Naive thymus-derived CD8-positive, alpha-beta T cell (primary cell): ENCODE measurements around the gene ABHD12. TPM values are rescaled to one million over a fixed set of nuclear protein-coding genes. Genes with fewer than 3 reads are reported as not detected.

Experiments
- ATAC-seq, 2 donors: fragments of 150-1000 bp; cut with Tn5 transposase in 1 of 2; sonication (Bioruptor Pico), chemical (Tn5 transposase) in 1 of 2; 1 replicate in 1 of 2; 2 replicates in 1 of 2; pipeline ENCODE4 v1.10.0; 2021; ENCODE audit warnings: mild to moderate bottlenecking in 2 of 2, moderate library complexity in 2 of 2
- POLR2A ChIA-PET: fragments of 350-600 bp; sonication (Branson Sonifier 250); formaldehyde crosslinking; loops from one replicate; lab custom pipeline; 2021; ENCODE audit warnings: antibody characterized with exemption; lab: Charles Lee
- DNase-seq, 10 donors: peaks; one replicate each; pipeline versions ENCODE4 v3.0.0 to v3.0.0-alpha.2; 2020 to 2022
- H3K27ac Mint-ChIP-seq, 10 donors: one replicate each; pipeline ENCODE4 v1.8.0; 2020 to 2022; ENCODE audit warnings: mild to moderate bottlenecking in 10 of 10, mixed read lengths in 10 of 10, moderate library complexity in 4 of 10, inconsistent platforms in 1 of 10
- H3K27me3 Mint-ChIP-seq, 5 donors: one replicate each; pipeline ENCODE4 v1.8.0; 2021 to 2022; ENCODE audit warnings: mixed read lengths in 5 of 5
- H3K36me3 Mint-ChIP-seq, 3 donors: one replicate each; pipeline ENCODE4 v1.8.0; 2020 to 2022; ENCODE audit warnings: mixed read lengths in 3 of 3, mild to moderate bottlenecking in 2 of 3, inconsistent platforms in 1 of 3
- H3K4me1 Mint-ChIP-seq, 4 donors: one replicate each; pipeline ENCODE4 v1.8.0; 2021 to 2022; ENCODE audit warnings: mixed read lengths in 4 of 4
- H3K4me3 Mint-ChIP-seq, 10 donors: one replicate each; pipeline ENCODE4 v1.8.0; 2020 to 2022; ENCODE audit warnings: mild to moderate bottlenecking in 10 of 10, mixed read lengths in 10 of 10, moderate library complexity in 6 of 10, inconsistent platforms in 1 of 10
- H3K9me3 Mint-ChIP-seq, 9 donors: one replicate each; pipeline ENCODE4 v1.8.0; 2020 to 2022; ENCODE audit warnings: mixed read lengths in 9 of 9, mild to moderate bottlenecking in 3 of 9, inconsistent platforms in 1 of 9, moderate library complexity in 1 of 9
- polyA plus RNA-seq, 3 donors: library from polyadenylated mRNA; unstranded; fragments of 300-500 nt; fragmentation: Illumina TruSeq; gene quantifications; one replicate each; pipeline ENCODE4 v1.2.3, GENCODE V29; 2021
- total RNA-seq, 8 experiments: library from RNA in 2 of 8; stranded (reverse) in 2 of 8; gene quantifications; one replicate each; pipeline ENCODE4 v1.2.3 and lab custom pipeline; 2021 to 2026

The ABHD12 gene
- total and polyA plus RNA-seq, 5 experiments from 2014 or later, result 20.8 to 28.9 (median 24.6) TPM

- Mint-ChIP-seq H3K27ac (peak overlapping the region in 2 of 10 donors; percentile 35 to 56), H3K27me3 (no peaks in the 10 kb centered on the region), H3K4me3 (peak overlapping the region in 1 of 10 donors; percentile 37), H3K9me3 (peaks cover 0 to 5% (median 0%) of the 10 kb centered on the region in 9 donors), H3K4me1 (peaks cover 16 to 37% (median 32%) of the 10 kb centered on the region in 4 donors), H3K36me3 (peaks cover 0 to 9% (median 0%) of the 10 kb centered on the region in 3 donors)
- POLR2A ChIA-PET, result no interaction called here
- no peak for ATAC-seq
- DNase-seq, result no peak
Observed at GRCh38 chr20:25360631-25361286, 29.9 kb downstream of the ABHD12 start.

DNA sequence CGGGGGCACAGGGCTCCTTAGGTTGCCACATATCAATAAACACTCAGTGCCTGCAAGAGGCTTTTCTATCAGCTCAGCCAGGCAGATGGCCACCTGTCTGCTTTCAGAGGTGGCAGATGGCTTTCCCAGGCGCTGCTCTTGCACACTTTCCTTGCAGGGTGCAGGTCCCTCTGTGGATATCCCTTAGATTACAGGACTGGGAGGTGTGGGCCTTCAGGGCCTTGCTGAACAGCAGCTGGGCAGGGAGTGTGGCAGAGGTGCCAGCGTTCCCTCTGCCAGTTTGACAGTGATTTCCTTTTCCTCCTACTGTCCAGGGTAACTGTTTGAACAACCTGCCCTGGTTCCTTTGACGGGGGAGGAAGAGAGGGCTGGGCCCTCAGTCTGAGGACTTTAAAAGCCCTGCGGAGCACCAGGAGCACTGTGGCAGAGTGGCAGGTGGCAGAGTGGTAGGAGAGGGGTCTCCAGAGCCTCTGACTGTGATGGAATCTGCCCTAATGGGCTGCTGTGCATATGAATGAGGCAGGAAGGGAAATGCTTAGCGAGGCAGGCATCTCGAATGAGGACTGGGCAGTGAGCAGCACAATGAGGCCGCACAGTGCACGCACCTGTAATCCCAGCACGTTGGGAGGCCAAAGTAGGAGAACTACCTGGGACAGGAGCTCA, 34.2 kb downstream of the ABHD12 start:
- Mint-ChIP-seq H3K4me1 (peaks cover 21 to 55% (median 52%) of the 10 kb centered on the region in 4 donors), H3K4me3 (no peak overlapping the region), H3K27ac (peak overlapping the region in 4 of 10 donors; percentile 12 to 84 (median 40)), H3K9me3 (peaks cover 0 to 5% (median 0%) of the 10 kb centered on the region in 9 donors), H3K27me3 (no peaks in the 10 kb centered on the region), H3K36me3 (peaks cover 0 to 4% (median 0%) of the 10 kb centered on the region in 3 donors)
- POLR2A ChIA-PET, result no interaction called here
- DNase-seq, result no peak
- no peak for ATAC-seq

GRCh38 chr20:25355866-25356265, 34.8 kb downstream of the ABHD12 start:
- DNase-seq (no peak), ATAC-seq (no peak)
- Mint-ChIP-seq H3K4me1 (peaks cover 24 to 56% (median 48%) of the 10 kb centered on the region in 4 donors), H3K4me3 (no peak overlapping the region), H3K27ac (peak overlapping the region in 4 of 10 donors; percentile 1 to 84 (median 28)), H3K9me3 (peaks cover 0 to 6% (median 0%) of the 10 kb centered on the region in 9 donors), H3K27me3 (no peaks in the 10 kb centered on the region), H3K36me3 (peaks cover 0 to 4% (median 0%) of the 10 kb centered on the region in 3 donors)
- POLR2A ChIA-PET, result no interaction called here

GRCh38 chr20:25355011-25355595, 35.5 kb downstream of the ABHD12 start:
- ATAC-seq, result no peak
- POLR2A ChIA-PET, result no interaction called here
- Mint-ChIP-seq H3K36me3 (peaks cover 0 to 4% (median 0%) of the 10 kb centered on the region in 3 donors), H3K27ac (peak overlapping the region in 6 of 10 donors; percentile 8 to 80 (median 47)), H3K4me1 (peaks cover 24 to 60% (median 47%) of the 10 kb centered on the region in 4 donors), H3K27me3 (no peaks in the 10 kb centered on the region), H3K9me3 (peaks cover 0 to 12% (median 0%) of the 10 kb centered on the region in 9 donors), H3K4me3 (no peak overlapping the region)
- no peak for DNase-seq

DNA sequence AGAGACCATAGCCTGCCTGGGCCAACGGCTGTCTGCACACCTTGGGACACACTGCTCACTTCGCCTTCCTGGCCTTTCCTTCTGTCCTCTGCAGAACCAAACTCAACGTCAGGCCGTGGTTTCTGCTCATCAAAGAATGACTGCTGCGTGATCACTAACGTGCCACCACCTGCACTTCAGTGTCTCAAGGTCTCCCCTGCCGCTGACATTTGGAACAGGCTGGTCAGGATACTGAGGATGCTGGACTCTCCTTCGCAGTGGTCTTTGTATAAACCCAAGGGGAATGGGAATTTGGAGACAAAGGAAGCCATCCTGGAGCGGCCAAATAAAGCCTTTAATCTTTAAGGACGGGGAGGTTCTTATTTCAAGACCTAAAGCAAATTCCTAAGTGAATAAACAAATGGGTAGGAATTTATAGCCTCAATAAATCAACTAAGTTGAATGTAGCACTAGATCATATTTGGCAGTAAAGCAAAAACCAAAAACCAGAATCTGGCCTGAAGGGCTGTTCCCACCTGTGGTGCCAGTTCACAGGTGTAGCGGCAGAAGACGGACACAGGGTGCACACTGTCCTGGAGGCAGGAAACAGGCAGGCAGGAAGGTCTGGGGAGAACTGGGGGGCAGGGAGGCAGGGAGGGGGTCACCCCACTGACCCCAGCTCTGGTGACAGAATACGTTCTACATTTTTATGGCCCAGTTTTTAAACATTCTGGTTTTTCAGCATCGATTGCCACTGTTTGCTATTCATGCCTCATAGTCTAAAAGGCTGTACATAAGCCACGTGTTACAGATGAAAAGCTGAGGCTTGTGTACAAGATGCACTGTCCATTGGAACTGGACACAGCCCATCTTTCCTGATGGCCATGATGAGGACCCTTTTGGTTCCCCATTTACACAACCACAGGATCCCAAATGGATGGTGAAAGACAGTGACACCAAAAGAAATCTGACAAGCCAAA, 36.6 kb downstream of the ABHD12 start:
- Mint-ChIP-seq H3K4me1 (peaks cover 24 to 60% (median 47%) of the 10 kb centered on the region in 4 donors), H3K27me3 (no peaks in the 10 kb centered on the region), H3K4me3 (no peak overlapping the region), H3K9me3 (peaks cover 0 to 18% (median 0%) of the 10 kb centered on the region in 9 donors), H3K36me3 (peaks cover 0 to 6% (median 0%) of the 10 kb centered on the region in 3 donors), H3K27ac (peak overlapping the region in 5 of 10 donors; percentile 14 to 70 (median 43))
- POLR2A ChIA-PET, result no interaction called here
- ATAC-seq (no peak), DNase-seq (no peak)

GRCh38 chr20:25353353-25353746, 37.3 kb downstream of the ABHD12 start:
- POLR2A ChIA-PET, result no interaction called here
- H3K4me3 Mint-ChIP-seq, result peak overlapping the region in 1 of 10 donors; percentile 73
- ATAC-seq, result no peak
- peaks cover 0 to 18% (median 0%) of the 10 kb centered on the region in 9 donors for H3K9me3 Mint-ChIP-seq
- peaks cover 22 to 57% (median 44%) of the 10 kb centered on the region in 4 donors for H3K4me1 Mint-ChIP-seq
- DNase-seq, result no peak
- peaks cover 0 to 6% (median 0%) of the 10 kb centered on the region in 3 donors for H3K36me3 Mint-ChIP-seq
- peak overlapping the region in 1 of 10 donors; percentile 52 for H3K27ac Mint-ChIP-seq
- H3K27me3 Mint-ChIP-seq, result no peaks in the 10 kb centered on the region

- Mint-ChIP-seq H3K4me3 (no peak overlapping the region), H3K36me3 (peaks cover 0 to 6% (median 0%) of the 10 kb centered on the region in 3 donors), H3K4me1 (peaks cover 20 to 51% (median 38%) of the 10 kb centered on the region in 4 donors), H3K9me3 (peaks cover 0 to 18% (median 0%) of the 10 kb centered on the region in 9 donors), H3K27me3 (no peaks in the 10 kb centered on the region), H3K27ac (no peak overlapping the region)
- POLR2A ChIA-PET, result interaction anchor here (0.7 kb wide), 1 partner anchor 38 kb away, joined by 4 read pairs; the partner anchor contains the start of gene ABHD12
- DNase-seq (no peak), ATAC-seq (no peak)
Observed at GRCh38 chr20:25352746-25353145, 37.9 kb downstream of the ABHD12 start.

DNA sequence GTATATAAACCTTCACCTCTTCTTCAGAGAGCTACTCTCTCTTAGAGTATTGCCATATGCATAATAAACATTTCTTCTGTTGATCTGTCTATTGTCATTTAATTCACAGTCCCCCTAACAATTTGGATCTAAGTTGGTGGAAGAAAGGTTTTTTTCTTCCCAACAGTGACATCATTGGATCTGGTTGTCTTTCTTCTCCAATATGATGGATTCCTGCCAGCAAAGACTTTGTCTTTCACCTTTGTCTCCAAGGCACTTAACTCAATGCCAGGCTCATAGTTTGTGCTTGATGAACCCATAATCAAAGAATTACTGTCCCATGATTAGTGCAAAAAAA, 39.6 kb downstream of the ABHD12 start:
- no peaks in the 10 kb centered on the region for H3K27me3 Mint-ChIP-seq
- DNase-seq, result no peak
- peaks cover 14 to 34% (median 31%) of the 10 kb centered on the region in 4 donors for H3K4me1 Mint-ChIP-seq
- peaks cover 0 to 18% (median 0%) of the 10 kb centered on the region in 9 donors for H3K9me3 Mint-ChIP-seq
- H3K4me3 Mint-ChIP-seq, result no peak overlapping the region
- no peak for ATAC-seq
- POLR2A ChIA-PET, result no interaction called here
- no peak overlapping the region for H3K27ac Mint-ChIP-seq
- peaks cover 0 to 6% (median 0%) of the 10 kb centered on the region in 3 donors for H3K36me3 Mint-ChIP-seq

- ATAC-seq, result peak in 1 of 2 donors; percentile 42
- peak overlapping the region in 2 of 10 donors; percentile 50 to 71 for H3K27ac Mint-ChIP-seq
- H3K27me3 Mint-ChIP-seq, result no peaks in the 10 kb centered on the region
- H3K4me3 Mint-ChIP-seq, result no peak overlapping the region
- peaks cover 20 to 44% (median 28%) of the 10 kb centered on the region in 4 donors for H3K4me1 Mint-ChIP-seq
- H3K9me3 Mint-ChIP-seq, result peaks cover 0 to 18% (median 0%) of the 10 kb centered on the region in 9 donors
- POLR2A ChIA-PET, result no interaction called here
- no peak for DNase-seq
- H3K36me3 Mint-ChIP-seq, result peaks cover 0 to 7% (median 5%) of the 10 kb centered on the region in 3 donors
Observed at GRCh38 chr20:25346349-25346748, 44.3 kb downstream of the ABHD12 start.

DNA sequence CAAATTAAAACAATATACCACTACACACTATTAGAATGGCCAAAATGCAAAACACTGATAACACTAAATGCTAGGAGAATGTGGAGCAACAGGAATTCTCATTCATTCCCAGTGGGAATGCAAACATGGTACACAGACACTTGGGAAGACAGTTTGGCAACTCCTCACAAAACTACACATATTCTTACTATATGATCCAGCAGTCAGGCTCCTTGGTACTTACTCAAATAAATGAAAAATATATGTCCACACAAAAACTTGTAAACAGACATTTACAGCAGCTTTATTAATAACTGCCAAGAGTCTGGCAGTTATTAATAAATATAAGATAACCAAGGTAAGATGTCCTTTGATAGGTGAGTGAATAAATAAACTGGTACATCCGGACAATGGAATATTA, 44.9 kb downstream of the ABHD12 start:
- Mint-ChIP-seq H3K27ac (peak overlapping the region in 1 of 10 donors; percentile 42), H3K9me3 (peaks cover 0 to 12% (median 0%) of the 10 kb centered on the region in 9 donors), H3K4me3 (no peak overlapping the region), H3K4me1 (peaks cover 14 to 47% (median 29%) of the 10 kb centered on the region in 4 donors), H3K27me3 (no peaks in the 10 kb centered on the region), H3K36me3 (peaks cover 0 to 7% (median 5%) of the 10 kb centered on the region in 3 donors)
- ATAC-seq, result no peak
- POLR2A ChIA-PET, result no interaction called here
- no peak for DNase-seq

GRCh38 chr20:25344634-25345033, 46.0 kb downstream of the ABHD12 start:
- ATAC-seq (no peak), DNase-seq (no peak)
- H3K4me1 Mint-ChIP-seq, result peaks cover 12 to 49% (median 31%) of the 10 kb centered on the region in 4 donors
- H3K27ac Mint-ChIP-seq, result peak overlapping the region in 2 of 10 donors; percentile 1 to 4
- no peaks in the 10 kb centered on the region for H3K27me3 Mint-ChIP-seq
- POLR2A ChIA-PET, result no interaction called here
- no peak overlapping the region for H3K4me3 Mint-ChIP-seq
- H3K36me3 Mint-ChIP-seq, result peaks cover 0 to 5% (median 5%) of the 10 kb centered on the region in 3 donors
- H3K9me3 Mint-ChIP-seq, result peaks cover 0 to 1% (median 0%) of the 10 kb centered on the region in 9 donors
